Activated naive CD8-positive, alpha-beta T cell treated with anti-CD3 and anti-CD28 coated beads, Interleukin-2, amount 10 ng/mL, durations not matched to agents 7 days and 5 days (primary cell): Measurements from ENCODE around the gene CTXND2. TPM values are rescaled to one million over a fixed set of nuclear protein-coding genes. Genes with fewer than 3 reads are reported as not detected.
"Not testable (repeated sequence)": the region's sequence is repeated elsewhere in the genome, so short reads cannot be mapped to it uniquely, and the experiment has no call there.

Source experiments
- ATAC-seq: fragments of 150-1000 bp; cut with Tn5 transposase; one replicate; pipeline ENCODE4 v1.10.0; 2021; ENCODE audit warnings: low read depth, moderate library complexity
- POLR2A ChIA-PET: fragments of 350-600 bp; sonication (Branson Sonifier 250); formaldehyde crosslinking; loops from one replicate; lab custom pipeline; 2021; ENCODE audit warnings: antibody characterized with exemption; lab: Charles Lee
- DNase-seq: peaks from one replicate; pipeline ENCODE4 v3.0.0; 2021
- H3K27ac Mint-ChIP-seq: one replicate; pipeline ENCODE4 v1.8.0; 2022; ENCODE audit warnings: mild to moderate bottlenecking, mixed read lengths
- H3K27me3 Mint-ChIP-seq: one replicate; pipeline ENCODE4 v1.8.0; 2022; ENCODE audit warnings: mild to moderate bottlenecking, moderate library complexity, mixed read lengths
- H3K36me3 Mint-ChIP-seq: one replicate; pipeline ENCODE4 v1.8.0; 2021; ENCODE audit warnings: mild to moderate bottlenecking, mixed read lengths
- H3K4me1 Mint-ChIP-seq: one replicate; pipeline ENCODE4 v1.8.0; 2021; ENCODE audit warnings: mixed read lengths
- H3K4me3 Mint-ChIP-seq: one replicate; pipeline ENCODE4 v1.8.0; 2022; ENCODE audit warnings: mild to moderate bottlenecking, moderate library complexity, mixed read lengths
- H3K9me3 Mint-ChIP-seq: one replicate; pipeline ENCODE4 v1.8.0; 2021; ENCODE audit warnings: mixed read lengths
- total RNA-seq, 2 experiments: library from RNA; stranded (reverse); gene quantifications; one replicate each; pipeline ENCODE4 v1.2.3, GENCODE V29; 2021

CTXND2 gene
- total RNA-seq: not detected

- H3K27me3 Mint-ChIP-seq: no peaks in the 10 kb centered on the region
- ATAC-seq (no peak), DNase-seq (no peak)
- peaks cover 36% of the 10 kb centered on the region for H3K4me1 Mint-ChIP-seq
- no peak within 1 kb of the TSS for H3K4me3 Mint-ChIP-seq
- H3K27ac Mint-ChIP-seq: no peak within 1 kb of the TSS
- POLR2A ChIA-PET: interaction anchor here (1.1 kb wide), 1 partner anchor 999 kb away, joined by 3 read pairs; a partner anchor contains a TSS
- peaks cover 1% of the 10 kb centered on the region for H3K9me3 Mint-ChIP-seq
- peaks cover 3% of the 10 kb centered on the region for H3K36me3 Mint-ChIP-seq
These were observed at the start of gene CTXND2 for GRCh38 chr1:150887018-150887417. Gene CTXND2, plus strand, starts transcription at chr1:150887136. Its CDS starts 25,179 bp downstream, at chr1:150912315.

- DNase-seq, H3K4me3 Mint-ChIP-seq, H3K27me3 Mint-ChIP-seq, H3K9me3 Mint-ChIP-seq, ATAC-seq, POLR2A ChIA-PET, H3K27ac Mint-ChIP-seq: not testable (repeated sequence)
- Mint-ChIP-seq H3K36me3 (peaks cover 35% of the 10 kb centered on the region), H3K4me1 (peaks cover 37% of the 10 kb centered on the region)
These were observed 46.1 kb upstream of the CTXND2 start for GRCh38 chr1:150840850-150841249.

GRCh38 chr1:150841626-150842025, 45.3 kb upstream of the CTXND2 start:
- peak overlapping the region; percentile 68 for H3K4me3 Mint-ChIP-seq
- POLR2A ChIA-PET: interaction anchor here (0.6 kb wide), 1 partner anchor 163 kb away, joined by 5 read pairs; no protein-coding TSS in a partner anchor
- H3K4me1 Mint-ChIP-seq: peaks cover 38% of the 10 kb centered on the region

GRCh38 chr1:150842343-150842742, 44.6 kb upstream of the CTXND2 start:
- POLR2A ChIA-PET: no interaction called here
- no peaks in the 10 kb centered on the region for H3K9me3 Mint-ChIP-seq
- H3K36me3 Mint-ChIP-seq: peaks cover 42% of the 10 kb centered on the region
- H3K27ac Mint-ChIP-seq: peak overlapping the region; percentile 68
- H3K27me3 Mint-ChIP-seq: no peaks in the 10 kb centered on the region
- no peak for ATAC-seq
- H3K4me3 Mint-ChIP-seq: peak overlapping the region; percentile 68
- peaks cover 42% of the 10 kb centered on the region for H3K4me1 Mint-ChIP-seq
- no peak for DNase-seq

More at GRCh38 chr1:150841626-150842025, 45.3 kb upstream of the CTXND2 start:
- no peak for DNase-seq
- peak; percentile 82 for ATAC-seq
- Mint-ChIP-seq H3K9me3 (no peaks in the 10 kb centered on the region), H3K27ac (peak overlapping the region; percentile 68), H3K36me3 (peaks cover 41% of the 10 kb centered on the region), H3K27me3 (no peaks in the 10 kb centered on the region)

- ATAC-seq (no peak), DNase-seq (no peak)
- Mint-ChIP-seq H3K36me3 (peaks cover 43% of the 10 kb centered on the region), H3K27ac (no peak overlapping the region), H3K4me3 (no peak overlapping the region), H3K4me1 (peaks cover 42% of the 10 kb centered on the region), H3K9me3 (no peaks in the 10 kb centered on the region), H3K27me3 (no peaks in the 10 kb centered on the region)
- POLR2A ChIA-PET: no interaction called here
These were observed 44.0 kb upstream of the CTXND2 start for GRCh38 chr1:150842964-150843363.

GRCh38 chr1:150843474-150843873, 43.5 kb upstream of the CTXND2 start:
- H3K27ac Mint-ChIP-seq: no peak overlapping the region
- peaks cover 41% of the 10 kb centered on the region for H3K36me3 Mint-ChIP-seq
- POLR2A ChIA-PET: no interaction called here
- ATAC-seq: no peak
- H3K4me1 Mint-ChIP-seq: peaks cover 42% of the 10 kb centered on the region
- H3K27me3 Mint-ChIP-seq: no peaks in the 10 kb centered on the region
- no peak for DNase-seq
- H3K9me3 Mint-ChIP-seq: no peaks in the 10 kb centered on the region
- no peak overlapping the region for H3K4me3 Mint-ChIP-seq

- H3K4me1 Mint-ChIP-seq: peaks cover 17% of the 10 kb centered on the region
- no peaks in the 10 kb centered on the region for H3K9me3 Mint-ChIP-seq
- peaks cover 23% of the 10 kb centered on the region for H3K36me3 Mint-ChIP-seq
- H3K27me3 Mint-ChIP-seq: no peaks in the 10 kb centered on the region
- H3K4me3 Mint-ChIP-seq: no peak overlapping the region
- DNase-seq: no peak
- H3K27ac Mint-ChIP-seq: no peak overlapping the region
- POLR2A ChIA-PET: no interaction called here
- no peak for ATAC-seq
These were observed 40.3 kb upstream of the CTXND2 start for GRCh38 chr1:150846473-150847146.

- H3K9me3 Mint-ChIP-seq, H3K4me1 Mint-ChIP-seq, H3K27me3 Mint-ChIP-seq, H3K4me3 Mint-ChIP-seq, POLR2A ChIA-PET, DNase-seq, H3K27ac Mint-ChIP-seq, ATAC-seq: not testable (repeated sequence)
- peaks cover 52% of the 10 kb centered on the region for H3K36me3 Mint-ChIP-seq
These were observed 36.1 kb upstream of the CTXND2 start for GRCh38 chr1:150850801-150851362.

- H3K4me1 Mint-ChIP-seq, DNase-seq, H3K4me3 Mint-ChIP-seq, H3K9me3 Mint-ChIP-seq, POLR2A ChIA-PET, ATAC-seq, H3K27me3 Mint-ChIP-seq: not testable (repeated sequence)
- Mint-ChIP-seq H3K27ac (peak overlapping the region; percentile 61), H3K36me3 (peaks cover 41% of the 10 kb centered on the region)
These were observed 34.2 kb upstream of the CTXND2 start for GRCh38 chr1:150852734-150853133.

- H3K27me3 Mint-ChIP-seq: no peaks in the 10 kb centered on the region
- H3K4me1 Mint-ChIP-seq: peaks cover 8% of the 10 kb centered on the region
- H3K4me3 Mint-ChIP-seq: no peak overlapping the region
- ATAC-seq (no peak), DNase-seq (no peak)
- POLR2A ChIA-PET: no interaction called here
- no peak overlapping the region for H3K27ac Mint-ChIP-seq
- no peaks in the 10 kb centered on the region for H3K9me3 Mint-ChIP-seq
- H3K36me3 Mint-ChIP-seq: peaks cover 36% of the 10 kb centered on the region
These were observed 23.2 kb upstream of the CTXND2 start for GRCh38 chr1:150863724-150864123.

- DNase-seq, H3K27me3 Mint-ChIP-seq, H3K27ac Mint-ChIP-seq, ATAC-seq, H3K9me3 Mint-ChIP-seq, POLR2A ChIA-PET, H3K4me1 Mint-ChIP-seq, H3K4me3 Mint-ChIP-seq: not testable (repeated sequence)
- H3K36me3 Mint-ChIP-seq: peaks cover 36% of the 10 kb centered on the region
These were observed 22.7 kb upstream of the CTXND2 start for GRCh38 chr1:150864200-150864599.

GRCh38 chr1:150869683-150870082, 17.3 kb upstream of the CTXND2 start:
- Mint-ChIP-seq H3K4me1 (peaks cover 22% of the 10 kb centered on the region), H3K4me3 (no peak overlapping the region), H3K36me3 (peaks cover 39% of the 10 kb centered on the region), H3K27ac (no peak overlapping the region), H3K27me3 (no peaks in the 10 kb centered on the region), H3K9me3 (no peaks in the 10 kb centered on the region)
- no peak for ATAC-seq
- POLR2A ChIA-PET: interaction anchor here (0.5 to 1.2 kb wide), 2 partner anchors 10 to 318 kb away, joined by 3 to 4 read pairs; no protein-coding TSS in a partner anchor
- no peak for DNase-seq

- no peak overlapping the region for H3K27ac Mint-ChIP-seq
- H3K4me1 Mint-ChIP-seq: peaks cover 24% of the 10 kb centered on the region
- DNase-seq (no peak), ATAC-seq (no peak)
- no peaks in the 10 kb centered on the region for H3K9me3 Mint-ChIP-seq
- no peaks in the 10 kb centered on the region for H3K27me3 Mint-ChIP-seq
- H3K4me3 Mint-ChIP-seq: no peak overlapping the region
- peaks cover 35% of the 10 kb centered on the region for H3K36me3 Mint-ChIP-seq
- POLR2A ChIA-PET: interaction anchor here (0.6 kb wide), 1 partner anchor 221 kb away, joined by 5 read pairs; no protein-coding TSS in a partner anchor
These were observed 14.4 kb upstream of the CTXND2 start for GRCh38 chr1:150872572-150872971.

- POLR2A ChIA-PET: no interaction called here
- no peak overlapping the region for H3K27ac Mint-ChIP-seq
- peaks cover 21% of the 10 kb centered on the region for H3K4me1 Mint-ChIP-seq
- H3K27me3 Mint-ChIP-seq: no peaks in the 10 kb centered on the region
- no peak for ATAC-seq
- H3K9me3 Mint-ChIP-seq: no peaks in the 10 kb centered on the region
- no peak for DNase-seq
- H3K4me3 Mint-ChIP-seq: no peak overlapping the region
- peaks cover 25% of the 10 kb centered on the region for H3K36me3 Mint-ChIP-seq
These were observed 13.4 kb upstream of the CTXND2 start for GRCh38 chr1:150873521-150873920.
